ENCODE results near the gene GJA5.

GJA5 gene

DNA sequence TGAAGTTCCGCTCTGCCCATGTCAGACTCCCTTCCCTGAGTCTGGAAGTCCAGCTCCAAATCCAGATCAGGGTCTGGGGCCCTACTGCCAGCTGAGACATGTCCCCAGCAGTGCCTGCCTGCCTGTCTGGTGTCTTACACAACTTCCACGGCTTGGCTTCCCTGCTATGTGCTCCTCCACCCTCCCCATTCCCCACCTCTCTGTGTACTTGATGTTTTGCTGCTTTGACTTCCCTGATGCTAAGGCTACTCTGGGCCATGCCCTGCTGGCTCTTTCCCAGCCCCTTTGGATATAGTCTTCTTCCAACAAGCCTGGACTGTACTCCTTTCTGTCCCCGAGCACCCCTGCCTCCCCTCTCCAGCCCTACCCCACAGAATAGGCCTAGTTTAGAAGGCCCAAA lies 7.3 kb downstream of the GJA5 start:
- no peaks in the 10 kb centered on the region for H3K9me3 ChIP-seq
- H3K4me1 ChIP-seq: no peaks in the 10 kb centered on the region
- H3K36me3 ChIP-seq (replicated peaks): no peaks in the 10 kb centered on the region
- DNase-seq (ENCODE audit: low spot score in 2 of 2): no peak
- H3K4me3 ChIP-seq: no peak overlapping the region
- in situ Hi-C loops (cut with MboI; ENCODE audit: low sequenced_read_pairs): no loop called here
- no peaks in the 10 kb centered on the region for H3K27me3 ChIP-seq (ENCODE audit: low read depth)

DNA sequence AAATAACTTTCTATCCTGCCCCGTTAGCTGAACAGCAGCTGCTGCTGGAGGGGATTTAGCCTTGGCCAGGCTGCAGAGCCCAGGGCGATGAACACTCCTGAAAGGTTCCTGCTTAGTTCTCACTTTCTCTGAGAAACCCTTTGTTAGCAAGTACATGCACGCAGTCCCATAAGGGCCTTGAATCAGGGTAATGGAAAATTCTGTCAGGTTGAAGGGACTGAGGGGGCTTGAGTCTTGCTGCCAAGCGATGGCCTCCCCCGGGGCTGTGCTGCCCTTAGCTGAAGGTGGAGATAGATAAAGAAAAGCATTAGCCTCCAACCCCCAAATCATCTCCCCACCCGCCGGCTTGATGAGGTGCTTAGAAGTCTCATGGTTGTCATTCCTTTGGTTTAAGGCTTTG lies 7.9 kb downstream of the GJA5 start:
- Histone ChIP-seq H3K4me1 (no peaks in the 10 kb centered on the region), H3K9me3 (no peaks in the 10 kb centered on the region), H3K4me3 (no peak overlapping the region), H3K27me3 (ENCODE audit: low read depth) (no peaks in the 10 kb centered on the region), H3K36me3 (replicated peaks) (no peaks in the 10 kb centered on the region)
- in situ Hi-C loops (cut with MboI; ENCODE audit: low sequenced_read_pairs): no loop called here
- no peak for DNase-seq (ENCODE audit: low spot score in 2 of 2)

- Histone ChIP-seq H3K36me3 (replicated peaks) (no peaks in the 10 kb centered on the region), H3K27me3 (ENCODE audit: low read depth) (0 out of 2 replicates have a peak, but pooled peaks cover 2% of the 10 kb centered on the region), H3K9me3 (no peaks in the 10 kb centered on the region), H3K4me1 (no peaks in the 10 kb centered on the region), H3K4me3 (no peak overlapping the region)
- DNase-seq (ENCODE audit: low spot score in 2 of 2): no peak
- in situ Hi-C loops (cut with MboI; ENCODE audit: low sequenced_read_pairs): no loop called here
These were observed 9.1 kb downstream of the GJA5 start for GRCh38 chr1:147751346-147751745.

DNA sequence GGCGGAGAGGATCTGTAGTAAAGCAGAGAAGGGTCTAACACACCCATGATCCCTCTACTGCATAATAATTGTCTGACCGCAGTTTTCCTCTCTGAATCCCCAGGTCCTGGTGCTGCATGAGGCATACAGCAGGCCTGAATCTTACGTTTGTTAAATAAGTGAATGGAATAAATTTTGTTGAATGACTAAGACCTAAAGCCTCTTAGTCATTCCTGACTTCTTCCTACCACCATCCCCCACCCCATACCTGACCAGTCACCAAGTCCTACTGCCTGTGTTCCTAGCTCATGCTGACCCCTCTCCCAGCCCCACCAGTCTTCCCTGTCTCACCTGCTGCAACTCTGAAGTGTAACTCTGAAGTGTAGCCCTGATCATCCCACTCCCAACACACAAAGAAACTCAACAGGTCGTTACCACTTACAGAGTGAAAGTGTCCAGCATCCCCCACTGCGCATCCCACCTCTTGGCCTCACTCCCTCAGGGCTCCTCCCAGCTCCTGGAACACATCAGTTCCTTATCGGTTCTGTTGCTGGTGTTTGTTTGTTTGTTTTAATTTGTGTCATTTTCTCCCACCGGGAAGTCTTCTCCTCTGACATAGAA lies 9.7 kb downstream of the GJA5 start:
- in situ Hi-C loops (cut with MboI; ENCODE audit: low sequenced_read_pairs): no loop called here
- no peaks in the 10 kb centered on the region for H3K36me3 ChIP-seq (replicated peaks)

DNA sequence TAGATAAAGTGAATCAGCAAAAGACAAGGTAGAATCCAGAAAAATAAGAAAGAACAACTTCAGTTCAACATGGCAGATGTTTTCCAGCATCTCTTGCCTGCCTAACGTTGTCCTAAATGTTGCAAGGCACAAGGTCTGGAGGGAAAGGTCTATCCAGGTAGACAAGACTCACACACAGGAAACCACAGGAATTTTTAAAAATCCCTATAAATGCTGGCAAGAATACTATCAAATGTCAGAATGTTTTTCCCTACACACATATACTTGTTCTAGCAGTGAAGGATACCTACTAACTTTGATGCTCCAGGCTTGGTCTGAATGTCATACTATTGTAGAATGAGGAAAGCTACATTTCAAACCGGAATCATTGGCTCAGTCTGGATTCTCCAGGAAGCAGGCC lies 10.6 kb downstream of the GJA5 start:
- Histone ChIP-seq H3K27me3 (ENCODE audit: low read depth) (0 out of 2 replicates have a peak, but pooled peaks cover 2% of the 10 kb centered on the region), H3K9me3 (no peaks in the 10 kb centered on the region), H3K36me3 (replicated peaks) (no peaks in the 10 kb centered on the region), H3K4me3 (no peak overlapping the region), H3K4me1 (no peaks in the 10 kb centered on the region)
- no peak for DNase-seq (ENCODE audit: low spot score in 2 of 2)
- in situ Hi-C loops (cut with MboI; ENCODE audit: low sequenced_read_pairs): no loop called here

More for the DNA sequence above, 9.7 kb downstream of the GJA5 start:
- Histone ChIP-seq H3K4me1 (no peaks in the 10 kb centered on the region), H3K4me3 (no peak overlapping the region), H3K27me3 (ENCODE audit: low read depth) (0 out of 2 replicates have a peak, but pooled peaks cover 2% of the 10 kb centered on the region), H3K9me3 (no peaks in the 10 kb centered on the region)
- no peak for DNase-seq (ENCODE audit: low spot score in 2 of 2)

DNA sequence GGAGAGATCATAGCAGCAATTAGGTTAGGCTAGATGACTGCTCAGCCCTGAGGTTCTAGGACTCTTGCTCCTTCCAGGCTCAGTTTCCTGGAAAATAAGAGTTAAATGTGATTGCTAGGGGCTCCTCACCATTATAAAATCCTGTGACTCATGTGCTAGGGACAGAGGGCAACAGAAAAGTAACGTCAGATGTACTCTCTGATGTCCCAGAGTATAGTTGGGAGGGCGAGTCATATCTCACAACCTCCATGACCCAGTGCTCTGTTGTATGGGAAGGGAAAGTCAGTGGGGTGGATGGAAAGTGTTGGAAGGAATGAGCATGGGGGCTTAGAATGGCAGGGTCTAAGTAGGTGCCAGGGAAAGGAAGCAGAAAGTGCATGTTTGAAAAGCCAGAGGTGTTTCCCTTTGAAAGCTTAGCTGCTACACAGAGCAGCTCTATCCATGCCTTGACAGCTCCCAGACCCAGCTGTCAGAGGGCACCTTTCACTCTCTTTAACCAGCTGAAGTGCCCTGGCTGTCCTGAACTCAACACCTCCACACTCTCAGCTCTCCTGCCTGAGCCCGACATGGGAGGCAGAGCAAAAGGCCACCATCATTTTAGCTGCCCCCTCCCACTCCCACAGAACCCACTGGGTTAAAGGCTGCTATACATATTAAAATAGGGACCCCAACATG lies 11.6 kb downstream of the GJA5 start:
- Histone ChIP-seq H3K9me3 (no peaks in the 10 kb centered on the region), H3K27me3 (ENCODE audit: low read depth) (0 out of 2 replicates have a peak, but pooled peaks cover 2% of the 10 kb centered on the region), H3K36me3 (replicated peaks) (no peaks in the 10 kb centered on the region), H3K4me1 (no peaks in the 10 kb centered on the region), H3K4me3 (no peak overlapping the region)
- in situ Hi-C loops (cut with MboI; ENCODE audit: low sequenced_read_pairs): no loop called here
- no peak for DNase-seq (ENCODE audit: low spot score in 2 of 2)

- in situ Hi-C loops (cut with MboI; ENCODE audit: low sequenced_read_pairs): no loop called here
- Histone ChIP-seq H3K4me3 (no peak overlapping the region), H3K36me3 (replicated peaks) (no peaks in the 10 kb centered on the region), H3K4me1 (no peaks in the 10 kb centered on the region), H3K27me3 (ENCODE audit: low read depth) (0 out of 2 replicates have a peak, but pooled peaks cover 2% of the 10 kb centered on the region), H3K9me3 (no peaks in the 10 kb centered on the region)
- DNase-seq (ENCODE audit: low spot score in 2 of 2): no peak
These were observed 12.4 kb downstream of the GJA5 start for GRCh38 chr1:147747966-147748365.

DNA sequence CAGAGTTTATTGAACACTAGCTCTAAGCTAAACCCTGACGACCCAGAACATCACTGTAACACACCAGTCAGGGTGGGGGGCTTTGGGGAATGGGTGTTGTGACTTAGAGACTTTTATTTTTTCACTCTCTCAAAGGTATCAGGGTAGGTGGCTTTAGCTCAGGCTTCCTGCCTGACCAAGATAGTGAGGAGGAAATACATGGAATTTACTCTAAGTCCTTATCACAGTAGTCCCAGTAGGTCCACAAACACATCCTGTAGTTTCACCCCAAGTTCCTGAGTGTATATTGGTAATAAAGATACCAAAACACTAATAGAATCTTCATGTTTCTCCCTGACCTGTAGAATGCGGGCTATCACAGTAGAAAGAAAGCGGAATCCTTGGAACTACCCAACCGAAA lies 15.1 kb downstream of the GJA5 start:
- no peak for DNase-seq (ENCODE audit: low spot score in 2 of 2)
- H3K27me3 ChIP-seq (ENCODE audit: low read depth): 0 out of 2 replicates have a peak, but pooled peaks cover 2% of the 10 kb centered on the region

GRCh38 chr1:147741065-147741464 lies 19.3 kb downstream of the GJA5 start:
- no peaks in the 10 kb centered on the region for H3K36me3 ChIP-seq (replicated peaks)
- in situ Hi-C loops (cut with MboI; ENCODE audit: low sequenced_read_pairs): no loop called here
- H3K27me3 ChIP-seq (ENCODE audit: low read depth): no peaks in the 10 kb centered on the region
- no peak for DNase-seq (ENCODE audit: low spot score in 2 of 2)
- no peaks in the 10 kb centered on the region for H3K4me1 ChIP-seq
- no peak overlapping the region for H3K4me3 ChIP-seq
- H3K9me3 ChIP-seq: no peaks in the 10 kb centered on the region

More for the DNA sequence above, 15.1 kb downstream of the GJA5 start:
- in situ Hi-C loops (cut with MboI; ENCODE audit: low sequenced_read_pairs): no loop called here
- Histone ChIP-seq H3K4me1 (no peaks in the 10 kb centered on the region), H3K4me3 (no peak overlapping the region), H3K36me3 (replicated peaks) (no peaks in the 10 kb centered on the region), H3K9me3 (no peaks in the 10 kb centered on the region)

- Histone ChIP-seq H3K9me3 (no peaks in the 10 kb centered on the region), H3K27me3 (ENCODE audit: low read depth) (no peaks in the 10 kb centered on the region), H3K36me3 (replicated peaks) (no peaks in the 10 kb centered on the region), H3K4me1 (no peaks in the 10 kb centered on the region), H3K4me3 (no peak overlapping the region)
- DNase-seq (ENCODE audit: low spot score in 2 of 2): no peak
- in situ Hi-C loops (cut with MboI; ENCODE audit: low sequenced_read_pairs): no loop called here
These were observed 20.0 kb downstream of the GJA5 start for GRCh38 chr1:147740391-147740790.

GRCh38 chr1:147738739-147739476 lies 21.5 kb downstream of the GJA5 start:
- H3K9me3 ChIP-seq: no peaks in the 10 kb centered on the region
- no peaks in the 10 kb centered on the region for H3K36me3 ChIP-seq (replicated peaks)
- DNase-seq (ENCODE audit: low spot score in 2 of 2): no peak
- H3K4me3 ChIP-seq: no peak overlapping the region
- peaks cover 9% of the 10 kb centered on the region for H3K4me1 ChIP-seq
- in situ Hi-C loops (cut with MboI; ENCODE audit: low sequenced_read_pairs): no loop called here
- H3K27me3 ChIP-seq (ENCODE audit: low read depth): no peaks in the 10 kb centered on the region

- H3K36me3 ChIP-seq (replicated peaks): no peaks in the 10 kb centered on the region
- in situ Hi-C loops (cut with MboI; ENCODE audit: low sequenced_read_pairs): no loop called here
- no peaks in the 10 kb centered on the region for H3K9me3 ChIP-seq
- DNase-seq (ENCODE audit: low spot score in 2 of 2): no peak
- H3K4me3 ChIP-seq: no peak overlapping the region
- H3K4me1 ChIP-seq: peaks cover 11% of the 10 kb centered on the region
- no peaks in the 10 kb centered on the region for H3K27me3 ChIP-seq (ENCODE audit: low read depth)
These were observed 22.3 kb downstream of the GJA5 start for GRCh38 chr1:147738129-147738528.

DNA sequence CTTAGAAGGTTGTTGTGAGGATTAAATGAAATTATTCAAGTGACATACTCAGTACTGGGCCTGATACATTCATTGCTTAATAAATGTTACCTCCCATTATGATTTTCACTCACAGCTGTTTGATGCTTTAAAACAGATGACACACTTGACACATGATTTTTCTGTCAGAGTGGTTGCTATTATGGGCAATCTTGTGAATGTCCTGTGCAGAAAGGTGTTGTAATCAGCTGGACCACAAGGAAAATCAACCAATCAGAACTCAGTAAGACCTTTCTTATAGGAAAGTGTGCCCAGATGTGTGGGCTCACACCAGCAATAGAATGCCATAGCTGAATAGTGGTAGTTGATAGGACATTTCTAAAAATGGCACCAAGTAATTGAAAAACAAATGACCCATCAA lies 23.5 kb downstream of the GJA5 start:
- peaks cover 11% of the 10 kb centered on the region for H3K4me1 ChIP-seq
- no peaks in the 10 kb centered on the region for H3K36me3 ChIP-seq (replicated peaks)
- no peak overlapping the region for H3K4me3 ChIP-seq
- no peaks in the 10 kb centered on the region for H3K9me3 ChIP-seq
- H3K27me3 ChIP-seq (ENCODE audit: low read depth): no peaks in the 10 kb centered on the region
- DNase-seq (ENCODE audit: low spot score in 2 of 2): no peak
- in situ Hi-C loops (cut with MboI; ENCODE audit: low sequenced_read_pairs): no loop called here

DNA sequence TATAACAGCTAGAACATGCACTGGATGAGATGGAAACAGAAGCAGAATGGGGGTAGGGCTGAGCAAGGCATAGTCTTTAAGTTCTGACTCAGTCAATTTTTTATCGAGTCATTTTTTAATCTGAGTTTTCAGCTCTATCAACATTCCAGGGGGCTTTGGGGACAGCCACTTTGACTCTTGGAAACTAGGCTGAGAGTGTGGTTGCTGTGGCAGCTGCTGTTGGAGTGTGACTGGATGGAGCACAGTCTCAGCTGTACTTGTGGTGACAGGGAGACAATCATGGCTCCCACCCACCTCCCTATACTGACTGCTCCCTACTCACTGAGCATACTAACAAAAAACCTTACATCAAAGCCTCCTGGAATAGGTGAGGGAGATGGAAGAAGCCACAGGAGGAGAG lies 25.0 kb downstream of the GJA5 start:
- Histone ChIP-seq H3K36me3 (replicated peaks) (no peaks in the 10 kb centered on the region), H3K9me3 (no peaks in the 10 kb centered on the region), H3K4me3 (no peak overlapping the region), H3K4me1 (peaks cover 11% of the 10 kb centered on the region), H3K27me3 (ENCODE audit: low read depth) (no peaks in the 10 kb centered on the region)
- DNase-seq (ENCODE audit: low spot score in 2 of 2): no peak
- in situ Hi-C loops (cut with MboI; ENCODE audit: low sequenced_read_pairs): no loop called here

Data from HAP-1 (cell line).